Spleen (tissue), 11 donors: ENCODE measurements around the gene ATP6AP2. TPM values are rescaled to one million over a fixed set of nuclear protein-coding genes. Genes with fewer than 3 reads are reported as not detected.
A peak's percentile ranks its signal among the peaks of the same experiment; 100 is the strongest.

Experiments
- DNase-seq: peaks from one replicate; pipeline ENCODE4 v3.0.0-alpha.2; 2020
- H3K27ac ChIP-seq, 8 donors: fragments of 200-600 bp; sonication (generic) in 7 of 8; 1 replicate in 4 of 8; 2 replicates in 4 of 8; pipeline versions ENCODE4 v1.5.0 to v1.8.0; 2016 to 2021; ENCODE audit warnings: inconsistent platforms in 4 of 8, mild to moderate bottlenecking in 4 of 8, moderate library complexity in 1 of 8
- H3K27me3 ChIP-seq, 7 donors: fragments of 200-600 bp; sonication (generic) in 6 of 7; replicated peaks in 1 of 7; 1 replicate in 4 of 7; 2 replicates in 3 of 7; pipeline versions ENCODE4 v1.5.0 to v1.8.0; 2016 to 2021; ENCODE audit warnings: inconsistent platforms in 3 of 7, mild to moderate bottlenecking in 1 of 7
- H3K36me3 ChIP-seq, 6 donors: fragments of 200-600 bp; sonication (generic) in 5 of 6; 1 replicate in 4 of 6; 2 replicates in 2 of 6; pipeline versions ENCODE4 v1.5.0 to v1.8.0; 2016 to 2021; ENCODE audit warnings: inconsistent platforms in 2 of 6
- H3K4me1 ChIP-seq, 6 donors: fragments of 200-600 bp; sonication (generic) in 5 of 6; 1 replicate in 3 of 6; 2 replicates in 3 of 6; pipeline versions ENCODE4 v1.5.0 to v1.8.0; 2016 to 2021; ENCODE audit warnings: inconsistent platforms in 3 of 6
- H3K4me3 ChIP-seq, 8 donors: fragments of 200-600 bp; sonication (generic) in 7 of 8; 1 replicate in 4 of 8; 2 replicates in 4 of 8; pipeline versions ENCODE4 v1.5.0 to v1.8.0; 2016 to 2021; ENCODE audit warnings: inconsistent platforms in 4 of 8, mild to moderate bottlenecking in 4 of 8, moderate library complexity in 2 of 8
- H3K9me3 ChIP-seq, 8 donors: fragments of 200-600 bp; sonication (generic) in 7 of 8; 1 replicate in 4 of 8; 2 replicates in 4 of 8; pipeline versions ENCODE4 v1.5.0 to v1.8.0; 2016 to 2021; ENCODE audit warnings: inconsistent platforms in 4 of 8
- POLR2A ChIP-seq, 3 donors: fragments of 450-650 bp; IDR thresholded peaks; one replicate each; pipeline ENCODE4 v1.5.1; 2017; ENCODE audit warnings: antibody characterized with exemption in 3 of 3, mild to moderate bottlenecking in 1 of 3
- POLR2AphosphoS5 ChIP-seq, 3 donors: sonication (generic); formaldehyde crosslinking; IDR thresholded peaks; one replicate each; pipeline ENCODE4 v1.5.1; 2017; ENCODE audit warnings: antibody characterized with exemption in 3 of 3
- WGBS, 5 donors: extraction: QIAGEN DNeasy Blood & Tissue Kit in 3 of 5; methylation state at CpG; one replicate each; pipeline versions ENCODE4 v1.1.5 to v1.1.7; 2013 to 2018; 5-methylcytosine and 5-hydroxymethylcytosine counted together
- intact Hi-C: fragments of 100-400 bp; cut with DNase I; formaldehyde crosslinking; loops from one replicate; pipeline ENCODE4 v1.15.0; 2023; ENCODE audit warnings: low total_unique reads
- polyA plus RNA-seq, 3 donors: library from polyadenylated mRNA; stranded (reverse); fragments of 200-250 nt; gene quantifications; one replicate each; pipeline ENCODE4 v1.2.1, GENCODE V29; 2013
- total RNA-seq, 7 donors: library from RNA; depleted of rRNA in 3 of 7; stranded (reverse); fragments of >200 nt in 3 of 7; fragmentation: NEBNext Ultra II Directional in 4 of 7; extraction: Animal tissue kit (Norgen Biotek cat#: 25700) in 4 of 7; gene quantifications; one replicate each; pipeline versions ENCODE4 v1.1.0 to v1.2.1, GENCODE V29; 2016 to 2021
- TF ChIP-seq, protein P1 (sequence below), 11 experiments: fragments of 200-600 bp in 7 of 11; fragments of 450-650 bp in 4 of 11; sonication (generic) in 4 of 11; IDR thresholded peaks in 8 of 11; conservative IDR thresholded peaks in 3 of 11; 1 replicate in 7 of 11; 2 replicates in 4 of 11; pipeline versions ENCODE4 v1.4.0 to v1.8.0; 2016 to 2021; ENCODE audit warnings: antibody characterized with exemption in 11 of 11, inconsistent platforms in 4 of 11, mild to moderate bottlenecking in 1 of 11
- donor health status: healthy with polysubstance abuse.
- donor health status: DM: no; HTN: no; CAD: no; lungs with moderate emphysema.
- donor health status: DM: no; HTN: no; CAD: no.
- donor health status: Bipolar disorder and iron deficiency.
- donor health status: healthy.
- donor health status: DM: no; HTN: no; CAD: no.
- donor health status: DM: yes; HTN: yes; CAD: no.

The ATP6AP2 gene
- total and polyA plus RNA-seq, 10 donors: 36.9 to 130 (median 83.6) TPM

DNA sequence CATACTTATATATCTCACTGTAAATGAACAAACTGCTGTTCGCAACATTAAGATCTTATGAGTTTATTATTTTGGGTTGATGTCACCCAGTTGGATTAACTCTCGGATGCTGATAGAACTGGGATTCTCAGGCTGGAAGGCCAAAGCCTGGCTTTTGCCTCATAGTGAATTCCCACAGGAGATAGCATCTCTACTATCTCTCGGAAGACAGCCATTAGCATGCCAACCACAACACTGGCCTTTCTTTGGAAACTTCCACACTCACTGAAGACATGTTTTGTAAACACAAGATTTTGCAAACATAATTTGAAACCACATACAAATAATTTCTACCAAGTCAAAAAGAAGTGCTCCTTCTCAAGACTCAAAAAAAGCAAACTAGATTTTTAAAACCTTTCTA, 4.5 kb upstream of the ATP6AP2 start:
- H3K4me3 ChIP-seq: no peak overlapping the region
- H3K4me1 ChIP-seq: peaks cover 0 to 8% (median 2%) of the 10 kb centered on the region in 6 donors
- no peaks in the 10 kb centered on the region for H3K9me3 ChIP-seq
- WGBS, 5 donors: 81 to 95% (median 87%) methylated on average over 3 of the region's 3 CpGs
- no peak overlapping the region for H3K27ac ChIP-seq
- no peaks in the 10 kb centered on the region for H3K36me3 ChIP-seq
- DNase-seq: no peak
- H3K27me3 ChIP-seq: peaks cover 0 to 7% (median 0%) of the 10 kb centered on the region in 7 donors
- TF ChIP-seq, protein P1, sequence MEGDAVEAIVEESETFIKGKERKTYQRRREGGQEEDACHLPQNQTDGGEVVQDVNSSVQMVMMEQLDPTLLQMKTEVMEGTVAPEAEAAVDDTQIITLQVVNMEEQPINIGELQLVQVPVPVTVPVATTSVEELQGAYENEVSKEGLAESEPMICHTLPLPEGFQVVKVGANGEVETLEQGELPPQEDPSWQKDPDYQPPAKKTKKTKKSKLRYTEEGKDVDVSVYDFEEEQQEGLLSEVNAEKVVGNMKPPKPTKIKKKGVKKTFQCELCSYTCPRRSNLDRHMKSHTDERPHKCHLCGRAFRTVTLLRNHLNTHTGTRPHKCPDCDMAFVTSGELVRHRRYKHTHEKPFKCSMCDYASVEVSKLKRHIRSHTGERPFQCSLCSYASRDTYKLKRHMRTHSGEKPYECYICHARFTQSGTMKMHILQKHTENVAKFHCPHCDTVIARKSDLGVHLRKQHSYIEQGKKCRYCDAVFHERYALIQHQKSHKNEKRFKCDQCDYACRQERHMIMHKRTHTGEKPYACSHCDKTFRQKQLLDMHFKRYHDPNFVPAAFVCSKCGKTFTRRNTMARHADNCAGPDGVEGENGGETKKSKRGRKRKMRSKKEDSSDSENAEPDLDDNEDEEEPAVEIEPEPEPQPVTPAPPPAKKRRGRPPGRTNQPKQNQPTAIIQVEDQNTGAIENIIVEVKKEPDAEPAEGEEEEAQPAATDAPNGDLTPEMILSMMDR (IDR thresholded peaks at IDR 0.05 in 8 of 11, conservative IDR thresholded peaks at IDR 0.05 in 3 of 11): no peak
- TF ChIP-seq POLR2A (IDR thresholded peaks at IDR 0.05): no peak
- TF ChIP-seq POLR2AphosphoS5 (IDR thresholded peaks at IDR 0.05): no peak
- intact Hi-C loops: no loop called here

DNA sequence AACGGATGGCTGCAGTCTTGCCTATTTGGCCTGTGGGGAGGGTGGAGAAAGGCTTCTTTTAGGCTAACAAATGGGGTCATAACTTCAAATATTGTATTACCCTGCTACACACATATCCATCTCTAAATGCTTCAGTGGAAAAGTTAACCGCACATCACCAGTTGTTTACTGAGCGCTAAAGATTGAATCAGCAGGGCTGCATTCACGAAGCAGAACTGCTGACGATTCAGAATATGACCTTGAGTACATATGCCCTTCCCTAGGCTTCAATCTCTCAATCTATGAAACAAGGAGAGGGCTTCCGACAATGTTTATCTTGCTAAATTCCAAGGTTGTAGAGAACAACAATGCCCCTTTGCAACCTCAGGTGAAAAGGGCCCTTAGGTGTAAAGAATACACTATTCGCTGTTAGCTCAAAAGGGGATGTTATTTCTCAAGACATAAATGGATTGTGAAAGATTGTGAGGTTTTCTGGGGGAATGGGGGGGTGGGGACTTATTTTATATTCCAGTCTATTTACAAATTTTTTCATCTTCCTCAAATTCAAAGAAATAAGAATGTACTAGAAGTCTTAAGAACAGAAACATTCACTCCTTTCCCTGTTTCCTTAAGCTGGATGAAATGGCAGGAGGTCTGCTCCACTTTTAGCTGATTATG, 2.6 kb upstream of the ATP6AP2 start:
- H3K4me3 ChIP-seq: peak overlapping the region in 1 of 8 donors; percentile 2
- peaks cover 7 to 27% (median 16%) of the 10 kb centered on the region in 6 donors for H3K4me1 ChIP-seq
- WGBS, 5 donors: 45 to 70% (median 61%) methylated on average over 5 to 7 of the region's 7 CpGs
- intact Hi-C loops: no loop called here
- TF ChIP-seq, protein P1 (IDR thresholded peaks at IDR 0.05 in 8 of 11, conservative IDR thresholded peaks at IDR 0.05 in 3 of 11): no peak
- TF ChIP-seq POLR2AphosphoS5 (IDR thresholded peaks at IDR 0.05): no peak
- no peak for TF ChIP-seq POLR2A (IDR thresholded peaks at IDR 0.05)
- H3K36me3 ChIP-seq: no peaks in the 10 kb centered on the region
- peak overlapping the region in 7 of 8 donors; percentile 16 to 97 (median 95) for H3K27ac ChIP-seq
- no peaks in the 10 kb centered on the region for H3K9me3 ChIP-seq
- DNase-seq: no peak
- peaks cover 0 to 7% (median 0%) of the 10 kb centered on the region in 7 donors for H3K27me3 ChIP-seq

DNA sequence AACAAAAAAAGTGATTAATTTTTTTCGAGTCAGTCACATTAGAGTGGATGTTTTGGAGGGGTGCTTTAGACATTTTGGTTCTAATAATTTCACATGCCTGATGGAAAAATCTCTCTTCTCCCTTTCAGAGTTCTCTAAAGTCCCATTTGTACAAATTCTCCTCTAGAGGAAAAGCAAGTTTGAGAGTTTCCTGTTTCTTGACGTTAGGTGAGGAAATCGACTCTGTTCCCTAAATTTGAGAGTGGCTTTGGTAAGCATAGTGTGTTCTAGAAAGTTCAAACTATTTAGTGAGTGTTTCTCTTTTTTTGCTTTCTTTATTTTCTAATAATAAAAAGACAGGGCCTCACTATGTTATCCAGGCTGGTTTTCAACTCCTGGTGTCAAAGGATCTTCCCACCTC, 1.6 kb upstream of the ATP6AP2 start:
- 35 to 62% (median 47%) methylated on average over 3 of the region's 3 CpGs for WGBS, 5 donors
- Histone ChIP-seq H3K27ac (peak overlapping the region in 6 of 8 donors; percentile 43 to 97 (median 96)), H3K27me3 (peaks cover 0 to 10% (median 0%) of the 10 kb centered on the region in 7 donors), H3K36me3 (no peaks in the 10 kb centered on the region), H3K9me3 (no peaks in the 10 kb centered on the region), H3K4me1 (peaks cover 7 to 29% (median 18%) of the 10 kb centered on the region in 6 donors), H3K4me3 (no peak overlapping the region)
- TF ChIP-seq, protein P1 (IDR thresholded peaks at IDR 0.05 in 8 of 11, conservative IDR thresholded peaks at IDR 0.05 in 3 of 11): no peak
- no peak for TF ChIP-seq POLR2A (IDR thresholded peaks at IDR 0.05)
- TF ChIP-seq POLR2AphosphoS5 (IDR thresholded peaks at IDR 0.05): no peak
- no peak for DNase-seq
- intact Hi-C loops: no loop called here

DNA sequence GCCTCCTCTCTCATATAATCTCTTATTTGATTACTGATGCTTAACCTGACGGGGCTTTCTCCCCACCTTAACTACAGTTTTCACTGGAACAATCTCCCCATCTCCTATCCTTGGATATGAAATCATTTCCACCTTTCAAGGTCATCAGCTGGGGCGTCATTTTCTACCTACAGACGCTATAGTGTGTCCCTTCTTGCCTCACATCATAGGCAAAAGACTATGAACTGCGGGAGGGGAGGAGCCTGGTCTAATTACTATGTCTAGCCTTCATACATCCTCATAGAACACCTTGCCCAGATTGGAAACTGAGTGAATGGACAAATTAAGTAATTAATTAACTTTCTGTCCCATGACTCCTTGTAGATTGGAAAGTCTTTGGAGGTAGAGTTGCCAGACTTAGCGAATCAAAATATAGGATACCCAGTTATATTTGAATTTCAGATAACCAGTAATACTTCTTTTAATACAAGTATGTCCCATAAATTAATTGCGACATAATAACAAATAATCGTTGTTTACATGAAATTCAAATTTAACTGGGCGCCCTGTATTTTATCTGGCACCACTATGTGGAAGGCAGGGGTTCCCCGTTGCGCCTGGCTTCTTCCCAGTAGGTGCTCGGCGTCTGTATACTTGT, 752 bp upstream of the ATP6AP2 start:
- no peak for DNase-seq
- TF ChIP-seq POLR2A (IDR thresholded peaks at IDR 0.05) (no peak), POLR2AphosphoS5 (IDR thresholded peaks at IDR 0.05) (no peak)
- TF ChIP-seq, protein P1 (IDR thresholded peaks at IDR 0.05 in 8 of 11, conservative IDR thresholded peaks at IDR 0.05 in 3 of 11): no peak
- intact Hi-C loops: no loop called here
- H3K4me3 ChIP-seq: peak overlapping the region; percentile 34 to 86 (median 65)
- no peaks in the 10 kb centered on the region for H3K36me3 ChIP-seq
- 13 to 36% (median 16%) methylated on average over 10 to 12 of the region's 12 CpGs for WGBS, 5 donors
- H3K27ac ChIP-seq: peak overlapping the region; percentile 61 to 97 (median 93)
- peaks cover 0 to 12% (median 0%) of the 10 kb centered on the region in 7 donors for H3K27me3 ChIP-seq
- no peaks in the 10 kb centered on the region for H3K9me3 ChIP-seq
- H3K4me1 ChIP-seq: peaks cover 7 to 29% (median 18%) of the 10 kb centered on the region in 6 donors
